ENCODE data around the gene SNTG2. TPM values are rescaled to one million over a fixed set of nuclear protein-coding genes. Genes with fewer than 3 reads are reported as not detected.

SNTG2 gene
- total RNA-seq, 2 experiments from 2014 or later: 0.25 to 0.57 TPM

DNA sequence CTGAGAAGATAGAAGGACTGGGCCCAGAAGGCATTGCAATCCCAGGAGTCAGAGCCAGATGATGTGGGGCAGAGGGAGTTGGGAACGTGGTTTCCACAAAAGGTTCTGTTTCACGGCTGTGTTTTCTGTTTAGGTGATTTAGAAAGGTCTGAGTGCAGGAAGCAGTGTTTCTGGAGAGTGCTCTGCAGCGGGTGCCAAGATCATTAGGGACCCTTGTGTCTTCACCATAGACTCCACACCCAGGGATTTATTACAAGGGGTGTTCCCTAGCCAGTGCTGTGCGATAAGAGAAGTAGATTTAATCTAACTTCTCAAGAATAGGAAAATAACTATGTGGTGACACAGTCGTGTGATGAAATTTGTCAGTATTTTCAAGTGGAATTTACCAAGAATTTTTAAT lies 241.5 kb downstream of the SNTG2 start:
- ATAC-seq (no peak), DNase-seq (no peak)
- Mint-ChIP-seq H3K9me3 (ENCODE audit: low read depth) (peaks cover 17% of the 10 kb centered on the region), H3K36me3 (ENCODE audit: low read depth) (no peaks in the 10 kb centered on the region), H3K4me3 (no peak overlapping the region), H3K27me3 (no peaks in the 10 kb centered on the region), H3K4me1 (no peaks in the 10 kb centered on the region), H3K27ac (no peak overlapping the region)
- ChIA-PET POLR2A (no interaction called here), CTCF (no interaction called here)
- intact Hi-C loops (cut with DNase I, micrococcal nuclease): no loop called here

DNA sequence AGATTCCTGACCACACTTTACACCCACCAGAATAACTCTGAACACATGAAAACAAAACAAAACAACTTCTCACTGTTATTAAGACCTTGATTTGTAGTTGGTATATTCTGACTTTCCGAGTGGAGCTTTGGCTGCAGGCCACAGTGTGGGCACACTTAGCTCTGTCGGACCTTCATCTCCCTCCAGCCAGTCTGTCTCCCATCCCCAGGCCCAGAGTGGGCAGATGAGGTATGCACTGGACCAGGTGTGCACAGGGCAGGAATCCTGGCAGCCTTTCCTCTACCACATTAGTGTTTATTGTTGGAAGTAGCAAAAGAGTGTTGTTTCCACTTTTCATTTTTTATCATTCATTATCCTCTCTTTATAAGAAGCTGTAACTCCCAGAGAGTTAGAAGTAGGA lies 243.2 kb downstream of the SNTG2 start:
- peaks cover 19% of the 10 kb centered on the region for H3K9me3 Mint-ChIP-seq (ENCODE audit: low read depth)
- no peaks in the 10 kb centered on the region for H3K4me1 Mint-ChIP-seq
- DNase-seq (no peak), ATAC-seq (no peak)
- ChIA-PET POLR2A (no interaction called here), CTCF (no interaction called here)
- no peak overlapping the region for H3K4me3 Mint-ChIP-seq
- intact Hi-C loops (cut with DNase I, micrococcal nuclease): no loop called here
- no peaks in the 10 kb centered on the region for H3K36me3 Mint-ChIP-seq (ENCODE audit: low read depth)
- no peaks in the 10 kb centered on the region for H3K27me3 Mint-ChIP-seq
- H3K27ac Mint-ChIP-seq: no peak overlapping the region

GRCh38 chr2:1203772-1204171 lies 253.1 kb downstream of the SNTG2 start:
- POLR2A ChIA-PET: no interaction called here
- H3K36me3 Mint-ChIP-seq (ENCODE audit: low read depth): no peaks in the 10 kb centered on the region
- CTCF ChIA-PET: no interaction called here
- ATAC-seq (no peak), DNase-seq (no peak)
- peaks cover 10% of the 10 kb centered on the region for H3K9me3 Mint-ChIP-seq (ENCODE audit: low read depth)
- intact Hi-C loops (cut with DNase I, micrococcal nuclease): no loop called here
- no peak overlapping the region for H3K4me3 Mint-ChIP-seq
- no peak overlapping the region for H3K27ac Mint-ChIP-seq
- H3K4me1 Mint-ChIP-seq: no peaks in the 10 kb centered on the region
- H3K27me3 Mint-ChIP-seq: peaks cover 2% of the 10 kb centered on the region

DNA sequence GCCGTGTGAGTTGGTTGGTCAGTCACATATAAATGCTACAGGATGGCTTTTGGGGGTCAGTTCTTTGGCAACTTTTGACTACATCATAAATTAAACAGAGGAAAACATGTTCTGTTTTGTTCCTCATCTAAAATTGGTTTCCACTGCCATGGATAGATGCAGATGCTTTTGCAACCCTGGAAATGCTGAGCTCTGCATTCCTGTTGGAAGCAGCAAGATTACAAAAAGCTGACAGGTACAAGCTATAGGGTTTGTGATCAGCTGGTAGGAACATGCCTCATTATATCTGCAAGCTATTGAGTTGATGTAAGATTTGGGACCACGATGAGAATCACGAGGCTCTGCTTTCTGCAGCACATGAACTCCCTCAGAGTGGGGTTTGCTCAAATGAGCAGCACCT lies 255.2 kb downstream of the SNTG2 start:
- H3K9me3 Mint-ChIP-seq (ENCODE audit: low read depth): peaks cover 10% of the 10 kb centered on the region
- no peak overlapping the region for H3K27ac Mint-ChIP-seq
- CTCF ChIA-PET: no interaction called here
- H3K27me3 Mint-ChIP-seq: peaks cover 2% of the 10 kb centered on the region
- no peaks in the 10 kb centered on the region for H3K4me1 Mint-ChIP-seq
- no peaks in the 10 kb centered on the region for H3K36me3 Mint-ChIP-seq (ENCODE audit: low read depth)
- intact Hi-C loops (cut with DNase I, micrococcal nuclease): no loop called here
- no peak for DNase-seq
- H3K4me3 Mint-ChIP-seq: no peak overlapping the region
- POLR2A ChIA-PET: no interaction called here
- no peak for ATAC-seq

- intact Hi-C loops (cut with DNase I, micrococcal nuclease): no loop called here
- DNase-seq: no peak
- no peak for ATAC-seq
- H3K4me3 Mint-ChIP-seq: no peak overlapping the region
- no peaks in the 10 kb centered on the region for H3K36me3 Mint-ChIP-seq (ENCODE audit: low read depth)
- no peaks in the 10 kb centered on the region for H3K27me3 Mint-ChIP-seq
- H3K4me1 Mint-ChIP-seq: no peaks in the 10 kb centered on the region
- H3K9me3 Mint-ChIP-seq (ENCODE audit: low read depth): no peaks in the 10 kb centered on the region
- no peak overlapping the region for H3K27ac Mint-ChIP-seq
- ChIA-PET POLR2A (no interaction called here), CTCF (no interaction called here)
Observed at GRCh38 chr2:1207962-1208510, 257.4 kb downstream of the SNTG2 start.

DNA sequence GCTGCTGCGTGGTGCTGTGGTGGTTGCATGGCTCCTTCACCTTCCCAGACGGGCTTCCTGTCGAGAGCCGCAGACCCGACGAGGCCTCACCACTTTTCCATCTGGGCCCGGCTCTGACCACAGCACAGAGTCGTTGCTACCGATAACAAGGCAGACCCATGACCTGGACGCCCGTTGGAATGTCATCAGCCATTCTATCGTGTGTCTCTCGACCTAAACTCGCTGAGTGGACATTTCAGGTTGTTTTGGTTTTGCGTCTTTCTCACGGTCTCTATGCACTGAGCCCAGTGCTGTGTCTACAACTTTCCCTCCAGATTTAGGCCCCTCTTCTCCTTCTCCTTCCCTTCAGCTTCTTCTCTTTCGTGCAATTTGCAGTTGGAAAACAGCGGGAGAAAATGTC lies 257.9 kb downstream of the SNTG2 start:
- ChIA-PET CTCF (no interaction called here), POLR2A (no interaction called here)
- Mint-ChIP-seq H3K36me3 (ENCODE audit: low read depth) (no peaks in the 10 kb centered on the region), H3K9me3 (ENCODE audit: low read depth) (peaks cover 2% of the 10 kb centered on the region), H3K27me3 (no peaks in the 10 kb centered on the region), H3K27ac (no peak overlapping the region), H3K4me1 (no peaks in the 10 kb centered on the region), H3K4me3 (no peak overlapping the region)
- intact Hi-C loops (cut with DNase I, micrococcal nuclease): no loop called here
- ATAC-seq: no peak
- DNase-seq: no peak

GRCh38 chr2:1209246-1209645 lies 258.6 kb downstream of the SNTG2 start:
- POLR2A ChIA-PET: no interaction called here
- no peak for ATAC-seq
- Mint-ChIP-seq H3K4me1 (no peaks in the 10 kb centered on the region), H3K9me3 (ENCODE audit: low read depth) (peaks cover 8% of the 10 kb centered on the region), H3K36me3 (ENCODE audit: low read depth) (no peaks in the 10 kb centered on the region), H3K4me3 (no peak overlapping the region), H3K27me3 (no peaks in the 10 kb centered on the region), H3K27ac (no peak overlapping the region)
- DNase-seq: no peak
- intact Hi-C loops (cut with DNase I, micrococcal nuclease): no loop called here
- CTCF ChIA-PET: interaction anchor here (0.7 kb wide), 1 partner anchor 41 kb away, joined by 3 read pairs; no protein-coding TSS in a partner anchor

DNA sequence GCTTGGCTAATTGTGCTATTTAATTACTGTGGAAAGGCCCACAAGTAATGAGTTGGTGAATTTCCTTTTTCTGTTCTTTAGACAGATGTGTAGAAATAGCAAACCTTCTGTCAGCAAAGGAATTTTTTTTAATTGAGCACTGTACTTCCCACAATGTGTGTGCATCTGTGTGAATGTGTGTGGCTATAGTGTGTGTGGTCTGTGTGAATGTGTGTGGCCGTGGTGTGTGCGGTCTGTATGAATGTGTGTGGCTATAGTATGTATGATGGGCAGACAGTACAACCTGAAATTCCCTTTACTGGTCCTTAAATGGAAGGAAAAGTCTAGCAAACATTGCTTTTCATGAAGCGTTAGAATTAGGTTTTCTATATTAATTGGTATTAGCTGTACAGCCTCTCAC lies 259.1 kb downstream of the SNTG2 start:
- Mint-ChIP-seq H3K9me3 (ENCODE audit: low read depth) (peaks cover 10% of the 10 kb centered on the region), H3K36me3 (ENCODE audit: low read depth) (no peaks in the 10 kb centered on the region), H3K4me1 (no peaks in the 10 kb centered on the region), H3K27ac (no peak overlapping the region), H3K27me3 (no peaks in the 10 kb centered on the region), H3K4me3 (no peak overlapping the region)
- no peak for ATAC-seq
- intact Hi-C loops (cut with DNase I, micrococcal nuclease): no loop called here
- ChIA-PET POLR2A (no interaction called here), CTCF (no interaction called here)
- no peak for DNase-seq

DNA sequence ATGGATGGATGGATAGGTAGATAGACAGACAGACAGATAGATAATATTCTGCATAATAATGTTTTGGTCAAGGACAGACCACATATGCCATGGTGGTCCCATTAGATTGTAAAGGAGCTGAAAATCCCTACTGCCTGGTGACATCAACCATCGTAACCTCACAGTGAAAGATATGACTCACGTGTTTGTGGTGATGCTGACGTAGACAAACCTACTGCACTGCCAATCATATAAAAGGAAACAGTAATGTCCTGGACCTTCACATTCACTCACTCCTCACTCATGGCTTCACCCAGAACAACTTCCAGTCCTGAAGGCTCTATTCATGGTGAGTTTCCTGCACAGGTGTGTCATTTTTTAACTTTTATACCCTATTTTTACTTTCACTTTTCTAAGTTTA lies 259.7 kb downstream of the SNTG2 start:
- CTCF ChIA-PET: no interaction called here
- peaks cover 13% of the 10 kb centered on the region for H3K9me3 Mint-ChIP-seq (ENCODE audit: low read depth)
- intact Hi-C loops (cut with DNase I, micrococcal nuclease): no loop called here
- H3K27me3 Mint-ChIP-seq: no peaks in the 10 kb centered on the region
- H3K4me3 Mint-ChIP-seq: no peak overlapping the region
- ATAC-seq (peak; percentile 68), DNase-seq (no peak)
- no peaks in the 10 kb centered on the region for H3K36me3 Mint-ChIP-seq (ENCODE audit: low read depth)
- POLR2A ChIA-PET: no interaction called here
- H3K27ac Mint-ChIP-seq: no peak overlapping the region
- no peaks in the 10 kb centered on the region for H3K4me1 Mint-ChIP-seq

DNA sequence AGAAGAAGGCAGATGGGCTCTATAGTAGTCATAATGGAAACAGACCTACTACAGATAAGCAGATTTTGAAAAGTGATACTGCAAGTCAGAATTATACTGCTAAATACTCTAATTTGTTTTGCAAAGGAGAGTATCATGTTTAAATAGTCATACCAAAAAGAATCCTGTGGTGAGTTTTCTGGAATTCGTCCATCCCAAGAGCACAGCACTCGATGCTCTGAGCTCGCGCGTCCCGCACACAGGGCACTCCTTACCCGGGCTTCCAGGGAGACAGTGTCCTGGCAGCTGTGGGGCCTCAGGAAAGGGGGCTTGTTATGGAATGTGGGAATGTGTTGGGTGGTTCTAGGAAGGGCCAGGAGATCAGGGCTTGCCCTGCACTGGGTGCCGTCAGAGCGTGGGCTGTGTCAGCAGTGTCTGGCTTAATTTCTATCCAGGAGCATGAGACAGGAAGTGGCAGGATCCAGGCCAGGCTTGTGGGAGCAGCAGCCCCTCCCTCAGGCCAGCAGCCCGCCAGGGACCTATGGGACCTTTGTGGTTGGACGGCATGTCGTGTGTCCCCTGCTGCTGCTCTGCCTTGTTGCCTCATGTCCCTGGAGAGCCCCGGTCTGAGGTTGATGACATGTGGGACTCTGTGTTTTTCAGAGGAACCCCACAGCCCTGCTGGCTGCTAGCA lies 269.4 kb downstream of the SNTG2 start:
- ChIA-PET POLR2A (no interaction called here), CTCF (no interaction called here)
- H3K4me3 Mint-ChIP-seq: no peak overlapping the region
- no peaks in the 10 kb centered on the region for H3K36me3 Mint-ChIP-seq (ENCODE audit: low read depth)
- no peaks in the 10 kb centered on the region for H3K27me3 Mint-ChIP-seq
- no peak for ATAC-seq
- no peaks in the 10 kb centered on the region for H3K4me1 Mint-ChIP-seq
- H3K27ac Mint-ChIP-seq: no peak overlapping the region
- no peak for DNase-seq
- H3K9me3 Mint-ChIP-seq (ENCODE audit: low read depth): peaks cover 2% of the 10 kb centered on the region
- intact Hi-C loops (cut with DNase I, micrococcal nuclease): no loop called here

GRCh38 chr2:1222056-1222455 lies 271.4 kb downstream of the SNTG2 start:
- no peak overlapping the region for H3K27ac Mint-ChIP-seq
- H3K27me3 Mint-ChIP-seq: no peaks in the 10 kb centered on the region
- intact Hi-C loops (cut with DNase I, micrococcal nuclease): no loop called here
- CTCF ChIA-PET: no interaction called here
- ATAC-seq (no peak), DNase-seq (no peak)
- no peaks in the 10 kb centered on the region for H3K36me3 Mint-ChIP-seq (ENCODE audit: low read depth)
- peaks cover 2% of the 10 kb centered on the region for H3K9me3 Mint-ChIP-seq (ENCODE audit: low read depth)
- H3K4me1 Mint-ChIP-seq: no peaks in the 10 kb centered on the region
- POLR2A ChIA-PET: no interaction called here
- no peak overlapping the region for H3K4me3 Mint-ChIP-seq

- intact Hi-C loops (cut with DNase I, micrococcal nuclease): no loop called here
- CTCF ChIA-PET: no interaction called here
- H3K4me3 Mint-ChIP-seq: no peak overlapping the region
- ATAC-seq (no peak), DNase-seq (no peak)
- no peaks in the 10 kb centered on the region for H3K27me3 Mint-ChIP-seq
- no peaks in the 10 kb centered on the region for H3K4me1 Mint-ChIP-seq
- no peaks in the 10 kb centered on the region for H3K36me3 Mint-ChIP-seq (ENCODE audit: low read depth)
- peaks cover 2% of the 10 kb centered on the region for H3K9me3 Mint-ChIP-seq (ENCODE audit: low read depth)
- POLR2A ChIA-PET: no interaction called here
- no peak overlapping the region for H3K27ac Mint-ChIP-seq
Observed at GRCh38 chr2:1223791-1224190, 273.1 kb downstream of the SNTG2 start.

GRCh38 chr2:1224901-1225300 lies 274.3 kb downstream of the SNTG2 start:
- Mint-ChIP-seq H3K27ac (no peak overlapping the region), H3K4me1 (no peaks in the 10 kb centered on the region), H3K27me3 (no peaks in the 10 kb centered on the region), H3K9me3 (ENCODE audit: low read depth) (peaks cover 2% of the 10 kb centered on the region), H3K36me3 (ENCODE audit: low read depth) (no peaks in the 10 kb centered on the region), H3K4me3 (no peak overlapping the region)
- DNase-seq: no peak
- POLR2A ChIA-PET: no interaction called here
- intact Hi-C loops (cut with DNase I, micrococcal nuclease): no loop called here
- CTCF ChIA-PET: no interaction called here
- no peak for ATAC-seq

Measured in activated CD4-positive, alpha-beta T cell treated with anti-CD3 and anti-CD28 coated beads for 36 hours (primary cell).